ENCODE results near the gene ZNG1B.
"Not testable (repeated sequence)": the region's sequence is repeated elsewhere in the genome, so short reads cannot be mapped to it uniquely, and the experiment has no call there.

ZNG1B gene

DNA sequence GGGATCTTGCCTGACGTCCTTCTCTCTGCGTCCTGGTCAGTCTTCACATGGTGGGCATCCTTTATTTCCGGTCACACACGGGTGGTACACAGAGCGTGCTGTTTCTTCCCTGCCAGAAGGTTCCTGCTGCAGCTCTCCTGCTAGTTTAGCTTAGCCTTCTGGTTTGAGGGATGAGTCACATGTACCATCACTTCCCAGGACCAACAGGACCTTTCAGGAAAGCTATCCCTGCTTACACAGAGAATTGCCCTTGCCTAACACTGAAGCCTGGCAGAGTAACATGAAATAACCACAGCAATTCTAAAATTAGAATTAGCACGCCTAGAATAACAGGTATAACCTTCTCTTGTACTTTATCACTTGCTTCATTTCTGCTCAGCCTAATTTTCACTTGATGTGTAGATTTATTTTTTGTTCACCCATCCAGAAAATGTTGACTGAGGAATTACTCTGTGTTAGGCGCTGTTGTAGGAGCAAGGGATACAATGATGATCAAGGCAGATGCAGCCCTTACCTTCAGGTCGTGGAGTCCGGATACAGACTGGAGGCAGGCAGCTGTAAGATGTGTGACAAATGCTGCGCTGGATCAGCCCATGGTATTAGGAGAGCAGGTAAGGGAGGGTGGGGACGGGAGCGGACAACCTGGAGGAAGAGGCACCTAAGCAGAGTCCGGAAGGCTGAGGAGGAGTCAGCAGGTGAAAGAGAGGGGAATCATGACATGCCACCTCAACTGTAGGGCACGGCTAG lies 70.1 kb downstream of the ZNG1B start:
- H3K27ac ChIP-seq (ENCODE audit: low read depth, low read length); H3K4me3 ChIP-seq (ENCODE audit: low read depth, low read length); H3K9me3 ChIP-seq (ENCODE audit: control insufficient read depth, insufficient read depth, low read depth, low read length); H3K9ac ChIP-seq (ENCODE audit: low read length); H3K4me1 ChIP-seq (ENCODE audit: control insufficient read depth, insufficient read depth, low read length); H3K36me3 ChIP-seq (ENCODE audit: control insufficient read depth, insufficient read depth, low read length): not testable (repeated sequence)
- peaks cover 56% of the 10 kb centered on the region for H3K27me3 ChIP-seq (ENCODE audit: control insufficient read depth, insufficient read depth, low read length)

DNA sequence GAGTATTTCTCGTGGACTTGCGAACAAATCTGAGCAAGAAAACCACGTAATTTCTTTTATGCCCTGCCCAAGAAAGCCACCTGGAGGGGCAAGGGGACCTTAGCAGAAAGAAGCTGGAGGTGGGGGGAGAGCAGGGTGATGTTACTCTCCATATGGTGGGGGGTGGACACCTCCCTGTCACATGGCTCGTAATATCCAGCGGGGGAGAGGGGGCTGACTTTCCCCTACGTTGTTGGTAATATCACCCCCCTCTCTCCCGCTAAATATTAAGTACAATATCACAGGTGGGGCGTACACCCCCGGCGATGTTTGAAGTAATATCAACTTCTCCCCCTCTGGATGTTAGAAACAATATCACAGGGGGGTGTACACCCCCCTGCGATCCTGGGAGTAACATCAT lies 70.7 kb downstream of the ZNG1B start:
- H3K4me1 ChIP-seq (ENCODE audit: control insufficient read depth, insufficient read depth, low read length); H3K4me3 ChIP-seq (ENCODE audit: low read depth, low read length): not testable (repeated sequence)

DNA sequence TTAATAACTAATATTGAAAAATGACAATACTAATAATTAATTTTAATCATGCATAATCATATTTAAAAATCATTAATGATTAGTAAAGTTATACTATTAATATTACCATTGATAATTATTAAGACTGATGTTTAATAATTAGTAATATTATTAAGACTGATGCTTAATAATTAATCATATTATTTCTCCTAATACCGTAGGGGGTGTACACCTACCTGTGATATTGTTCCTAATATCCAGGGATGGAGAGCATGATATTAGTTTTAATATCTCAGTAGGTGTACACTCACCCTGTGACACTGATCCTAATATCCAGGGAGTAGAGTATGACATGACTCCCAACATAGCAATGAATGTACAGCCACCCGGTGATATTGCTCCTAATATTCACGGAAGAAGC lies 73.4 kb downstream of the ZNG1B start:
- H3K27me3 ChIP-seq (ENCODE audit: control insufficient read depth, insufficient read depth, low read length): peaks cover 36% of the 10 kb centered on the region
- not testable (repeated sequence) for H3K27ac ChIP-seq (ENCODE audit: low read depth, low read length); H3K4me1 ChIP-seq (ENCODE audit: control insufficient read depth, insufficient read depth, low read length); H3K4me3 ChIP-seq (ENCODE audit: low read depth, low read length); H3K9ac ChIP-seq (ENCODE audit: low read length); H3K9me3 ChIP-seq (ENCODE audit: control insufficient read depth, insufficient read depth, low read depth, low read length); H3K36me3 ChIP-seq (ENCODE audit: control insufficient read depth, insufficient read depth, low read length)

More for the DNA sequence above, 70.7 kb downstream of the ZNG1B start:
- not testable (repeated sequence) for H3K9ac ChIP-seq (ENCODE audit: low read length); H3K36me3 ChIP-seq (ENCODE audit: control insufficient read depth, insufficient read depth, low read length); H3K27ac ChIP-seq (ENCODE audit: low read depth, low read length); H3K9me3 ChIP-seq (ENCODE audit: control insufficient read depth, insufficient read depth, low read depth, low read length)
- peaks cover 50% of the 10 kb centered on the region for H3K27me3 ChIP-seq (ENCODE audit: control insufficient read depth, insufficient read depth, low read length)

DNA sequence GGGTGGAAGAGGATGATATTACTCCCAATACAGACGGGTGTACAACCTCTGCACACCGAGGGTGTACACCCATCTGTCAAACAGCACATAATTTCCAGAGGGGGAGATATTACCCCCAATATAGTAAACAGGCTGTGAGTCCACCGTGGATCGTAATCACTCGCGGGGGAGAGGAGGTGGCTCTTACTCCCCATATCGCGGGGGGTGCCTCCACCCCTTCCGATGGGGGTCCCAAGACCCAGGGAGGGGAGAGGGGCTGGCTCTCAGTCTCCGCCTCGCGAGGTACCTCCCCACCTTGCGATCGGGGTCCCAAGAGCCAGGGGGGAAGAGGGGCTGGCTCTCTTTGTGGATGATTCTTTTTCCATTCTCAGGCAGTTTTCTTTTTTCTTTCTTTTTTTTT lies 74.4 kb downstream of the ZNG1B start:
- H3K4me3 ChIP-seq (ENCODE audit: low read depth, low read length); H3K4me1 ChIP-seq (ENCODE audit: control insufficient read depth, insufficient read depth, low read length); H3K9me3 ChIP-seq (ENCODE audit: control insufficient read depth, insufficient read depth, low read depth, low read length); H3K9ac ChIP-seq (ENCODE audit: low read length); H3K36me3 ChIP-seq (ENCODE audit: control insufficient read depth, insufficient read depth, low read length); H3K27ac ChIP-seq (ENCODE audit: low read depth, low read length): not testable (repeated sequence)
- H3K27me3 ChIP-seq (ENCODE audit: control insufficient read depth, insufficient read depth, low read length): peaks cover 33% of the 10 kb centered on the region

DNA sequence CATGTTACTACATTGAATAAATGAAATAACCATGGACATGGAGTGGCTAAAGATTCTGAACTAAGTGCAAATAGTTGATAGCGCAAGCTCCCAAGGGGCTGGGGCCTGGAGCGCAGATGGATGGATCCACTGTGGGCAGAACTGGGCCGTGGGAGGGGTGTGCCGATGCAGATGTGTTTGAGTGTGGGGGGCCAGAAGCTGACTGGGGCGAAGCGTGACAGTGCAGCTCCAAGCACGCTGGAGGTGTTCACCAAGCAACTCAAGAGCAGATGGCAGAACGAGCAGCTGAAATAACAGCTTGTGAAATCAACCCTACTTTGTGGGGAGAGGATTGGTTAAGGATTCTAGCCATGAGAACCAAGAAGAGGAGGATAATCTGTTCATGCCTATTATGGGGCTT lies 78.0 kb downstream of the ZNG1B start:
- H3K36me3 ChIP-seq (ENCODE audit: control insufficient read depth, insufficient read depth, low read length); H3K9ac ChIP-seq (ENCODE audit: low read length); H3K9me3 ChIP-seq (ENCODE audit: control insufficient read depth, insufficient read depth, low read depth, low read length); H3K4me1 ChIP-seq (ENCODE audit: control insufficient read depth, insufficient read depth, low read length); H3K27ac ChIP-seq (ENCODE audit: low read depth, low read length); H3K4me3 ChIP-seq (ENCODE audit: low read depth, low read length); H3K27me3 ChIP-seq (ENCODE audit: control insufficient read depth, insufficient read depth, low read length): not testable (repeated sequence)

DNA sequence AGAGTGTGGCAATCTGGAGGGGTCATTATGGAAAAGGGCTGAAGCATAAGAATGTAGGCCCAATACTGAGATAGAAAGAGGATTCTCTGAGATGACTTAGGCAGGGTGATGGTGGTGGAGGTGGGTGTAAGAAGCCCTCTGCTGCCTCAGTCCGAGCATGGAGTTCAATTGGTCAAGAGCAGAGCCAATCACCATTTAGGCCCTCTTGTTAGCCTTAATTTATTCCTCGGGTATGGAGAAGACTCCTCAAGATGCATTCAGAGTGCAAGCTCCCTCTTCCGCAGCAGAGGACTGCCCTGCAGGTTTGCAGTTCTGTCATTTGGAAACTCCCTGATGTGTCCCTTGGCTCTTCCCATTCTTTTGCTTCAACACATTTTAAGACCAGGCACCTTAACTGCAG lies 78.5 kb downstream of the ZNG1B start:
- H3K27me3 ChIP-seq (ENCODE audit: control insufficient read depth, insufficient read depth, low read length); H3K4me1 ChIP-seq (ENCODE audit: control insufficient read depth, insufficient read depth, low read length); H3K27ac ChIP-seq (ENCODE audit: low read depth, low read length); H3K4me3 ChIP-seq (ENCODE audit: low read depth, low read length); H3K36me3 ChIP-seq (ENCODE audit: control insufficient read depth, insufficient read depth, low read length); H3K9me3 ChIP-seq (ENCODE audit: control insufficient read depth, insufficient read depth, low read depth, low read length); H3K9ac ChIP-seq (ENCODE audit: low read length): not testable (repeated sequence)

DNA sequence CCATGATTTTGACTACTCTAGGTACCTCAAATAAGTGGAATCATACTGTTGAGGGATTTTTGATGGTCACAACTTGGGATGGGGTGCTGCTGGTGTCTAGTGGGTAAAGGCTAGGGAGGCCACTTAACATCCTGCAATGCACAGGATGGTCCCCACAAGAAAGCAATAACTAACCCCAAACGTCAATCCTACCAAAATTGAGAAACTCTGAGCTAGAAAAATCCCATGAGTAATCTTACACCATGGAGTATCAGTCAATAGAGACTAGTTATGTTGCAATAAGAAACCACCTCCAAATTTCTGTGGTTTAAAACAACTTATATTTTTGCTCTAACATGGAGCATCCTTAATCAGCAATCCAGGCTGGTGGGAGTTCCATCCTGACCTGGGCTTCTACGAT lies 79.5 kb downstream of the ZNG1B start:
- H3K9me3 ChIP-seq (ENCODE audit: control insufficient read depth, insufficient read depth, low read depth, low read length); H3K27me3 ChIP-seq (ENCODE audit: control insufficient read depth, insufficient read depth, low read length); H3K36me3 ChIP-seq (ENCODE audit: control insufficient read depth, insufficient read depth, low read length); H3K4me3 ChIP-seq (ENCODE audit: low read depth, low read length); H3K9ac ChIP-seq (ENCODE audit: low read length); H3K27ac ChIP-seq (ENCODE audit: low read depth, low read length); H3K4me1 ChIP-seq (ENCODE audit: control insufficient read depth, insufficient read depth, low read length): not testable (repeated sequence)

DNA sequence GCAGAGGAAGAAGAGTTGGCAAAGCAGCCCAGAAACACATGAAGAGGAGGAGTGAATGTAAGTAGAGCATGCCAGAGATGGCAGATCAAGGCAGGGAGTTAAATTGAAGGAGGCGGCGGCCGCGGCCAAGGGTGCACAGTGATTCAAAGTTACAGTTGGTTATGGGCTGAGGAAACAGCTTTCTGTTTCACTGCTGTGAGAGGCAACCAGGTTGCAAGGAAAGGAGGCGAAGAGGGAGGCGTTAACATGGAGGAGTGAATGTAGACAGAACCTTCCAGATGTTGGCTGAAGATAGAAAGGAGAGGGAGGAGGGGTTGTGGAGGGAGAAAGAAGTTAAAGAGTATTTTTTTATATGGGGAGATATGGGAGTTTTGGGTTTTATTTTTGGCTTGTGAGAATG lies 83.3 kb downstream of the ZNG1B start:
- not testable (repeated sequence) for H3K27me3 ChIP-seq (ENCODE audit: control insufficient read depth, insufficient read depth, low read length); H3K9ac ChIP-seq (ENCODE audit: low read length); H3K36me3 ChIP-seq (ENCODE audit: control insufficient read depth, insufficient read depth, low read length); H3K27ac ChIP-seq (ENCODE audit: low read depth, low read length); H3K9me3 ChIP-seq (ENCODE audit: control insufficient read depth, insufficient read depth, low read depth, low read length); H3K4me3 ChIP-seq (ENCODE audit: low read depth, low read length); H3K4me1 ChIP-seq (ENCODE audit: control insufficient read depth, insufficient read depth, low read length)

DNA sequence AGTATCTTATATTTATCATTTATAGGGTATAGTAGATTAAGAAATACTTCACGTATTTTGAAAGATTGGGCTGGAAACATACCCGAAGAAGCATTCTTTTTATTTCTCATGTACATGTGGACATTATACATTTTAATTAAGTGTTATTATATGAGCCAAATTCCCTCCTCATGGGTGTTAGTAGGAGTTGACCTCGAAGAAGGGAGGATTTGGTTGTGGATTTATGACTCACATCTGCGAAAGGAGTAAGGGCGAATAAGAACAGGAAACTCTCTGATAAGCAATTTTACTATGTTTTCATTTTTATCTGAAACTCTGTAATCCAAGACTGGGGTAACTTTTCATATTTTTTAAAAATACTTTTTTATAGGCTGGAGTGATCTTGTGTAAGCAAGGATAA lies 84.0 kb downstream of the ZNG1B start:
- not testable (repeated sequence) for H3K36me3 ChIP-seq (ENCODE audit: control insufficient read depth, insufficient read depth, low read length); H3K27ac ChIP-seq (ENCODE audit: low read depth, low read length); H3K4me3 ChIP-seq (ENCODE audit: low read depth, low read length); H3K4me1 ChIP-seq (ENCODE audit: control insufficient read depth, insufficient read depth, low read length); H3K9ac ChIP-seq (ENCODE audit: low read length); H3K9me3 ChIP-seq (ENCODE audit: control insufficient read depth, insufficient read depth, low read depth, low read length); H3K27me3 ChIP-seq (ENCODE audit: control insufficient read depth, insufficient read depth, low read length)

DNA sequence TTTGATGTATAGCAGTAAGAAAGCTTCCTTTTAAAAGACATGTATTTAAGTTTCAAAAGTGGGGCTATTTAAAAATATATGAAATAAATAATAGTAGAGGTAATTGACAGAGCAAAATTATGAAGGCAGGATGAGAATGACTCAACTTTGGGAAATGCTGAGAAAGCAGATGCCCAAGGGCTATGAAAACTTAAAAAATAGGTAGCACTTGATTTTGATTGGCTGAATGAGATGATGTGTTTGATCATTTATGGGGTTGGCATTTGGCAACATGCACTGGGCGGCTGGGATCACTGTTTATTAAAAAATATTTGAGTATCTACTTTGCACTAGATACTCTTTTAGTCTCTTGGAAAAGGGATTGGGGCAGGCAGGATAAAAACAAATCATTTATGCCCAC lies 87.5 kb downstream of the ZNG1B start:
- H3K4me3 ChIP-seq (ENCODE audit: low read depth, low read length); H3K4me1 ChIP-seq (ENCODE audit: control insufficient read depth, insufficient read depth, low read length); H3K36me3 ChIP-seq (ENCODE audit: control insufficient read depth, insufficient read depth, low read length); H3K9ac ChIP-seq (ENCODE audit: low read length); H3K9me3 ChIP-seq (ENCODE audit: control insufficient read depth, insufficient read depth, low read depth, low read length); H3K27me3 ChIP-seq (ENCODE audit: control insufficient read depth, insufficient read depth, low read length); H3K27ac ChIP-seq (ENCODE audit: low read depth, low read length): not testable (repeated sequence)

DNA sequence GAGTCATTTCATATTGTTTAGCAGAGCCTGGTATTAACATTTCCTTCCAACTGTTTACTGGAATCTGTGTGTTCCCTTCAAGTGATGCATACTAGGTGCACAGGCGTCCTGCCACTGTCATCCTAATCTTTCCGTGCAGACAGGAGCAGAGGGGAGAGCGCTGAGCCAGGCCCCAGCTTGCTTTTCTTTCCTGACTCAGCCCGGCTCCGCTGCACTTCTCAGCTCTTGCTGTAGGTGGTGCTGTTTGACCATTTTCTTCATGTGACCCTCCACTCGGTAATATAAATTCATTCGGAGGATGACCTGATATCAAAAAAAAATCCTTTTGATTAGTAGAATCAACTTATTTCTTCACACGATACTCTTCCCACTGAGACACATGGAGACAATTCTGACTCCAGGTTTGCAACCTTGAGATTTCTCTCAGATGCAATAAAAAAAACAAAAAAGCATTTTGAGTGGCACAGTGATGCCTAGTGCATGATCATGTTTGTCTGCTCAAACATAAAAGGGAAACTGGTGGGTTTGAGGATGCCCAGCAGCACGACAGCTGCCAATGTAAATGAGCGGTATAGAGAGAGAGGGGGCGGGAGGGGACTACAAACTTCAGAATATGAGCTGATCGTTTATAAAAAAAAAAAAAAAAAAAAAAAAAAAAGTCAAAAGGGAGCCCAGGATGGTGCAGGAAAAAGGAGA lies 90.0 kb downstream of the ZNG1B start:
- H3K4me1 ChIP-seq (ENCODE audit: control insufficient read depth, insufficient read depth, low read length); H3K27ac ChIP-seq (ENCODE audit: low read depth, low read length); H3K27me3 ChIP-seq (ENCODE audit: control insufficient read depth, insufficient read depth, low read length); H3K9me3 ChIP-seq (ENCODE audit: control insufficient read depth, insufficient read depth, low read depth, low read length); H3K4me3 ChIP-seq (ENCODE audit: low read depth, low read length); H3K36me3 ChIP-seq (ENCODE audit: control insufficient read depth, insufficient read depth, low read length); H3K9ac ChIP-seq (ENCODE audit: low read length): not testable (repeated sequence)

Data from HUES6 (cell line).